ENCODE results near the gene DLK2.

DNA sequence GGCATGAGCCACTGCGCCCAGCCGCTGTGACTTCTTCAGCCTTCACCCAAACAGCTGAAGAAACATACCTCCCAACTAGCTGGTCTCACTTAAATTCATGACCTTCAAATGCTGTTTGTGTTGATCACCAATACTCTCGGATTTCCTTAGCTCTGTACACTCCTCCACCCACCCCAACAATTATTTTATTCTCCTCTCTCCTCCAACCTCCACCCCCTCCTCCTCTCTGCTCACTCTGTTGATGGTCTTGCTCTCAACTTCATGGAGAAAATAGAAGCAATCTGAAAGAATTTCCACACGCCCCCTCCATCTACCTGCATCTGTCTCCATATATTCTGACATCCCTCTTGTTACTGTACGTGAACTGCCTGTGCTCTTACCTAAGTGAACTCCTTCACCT, 6.6 kb upstream of the DLK2 start:
- TF ChIP-seq, protein P1, sequence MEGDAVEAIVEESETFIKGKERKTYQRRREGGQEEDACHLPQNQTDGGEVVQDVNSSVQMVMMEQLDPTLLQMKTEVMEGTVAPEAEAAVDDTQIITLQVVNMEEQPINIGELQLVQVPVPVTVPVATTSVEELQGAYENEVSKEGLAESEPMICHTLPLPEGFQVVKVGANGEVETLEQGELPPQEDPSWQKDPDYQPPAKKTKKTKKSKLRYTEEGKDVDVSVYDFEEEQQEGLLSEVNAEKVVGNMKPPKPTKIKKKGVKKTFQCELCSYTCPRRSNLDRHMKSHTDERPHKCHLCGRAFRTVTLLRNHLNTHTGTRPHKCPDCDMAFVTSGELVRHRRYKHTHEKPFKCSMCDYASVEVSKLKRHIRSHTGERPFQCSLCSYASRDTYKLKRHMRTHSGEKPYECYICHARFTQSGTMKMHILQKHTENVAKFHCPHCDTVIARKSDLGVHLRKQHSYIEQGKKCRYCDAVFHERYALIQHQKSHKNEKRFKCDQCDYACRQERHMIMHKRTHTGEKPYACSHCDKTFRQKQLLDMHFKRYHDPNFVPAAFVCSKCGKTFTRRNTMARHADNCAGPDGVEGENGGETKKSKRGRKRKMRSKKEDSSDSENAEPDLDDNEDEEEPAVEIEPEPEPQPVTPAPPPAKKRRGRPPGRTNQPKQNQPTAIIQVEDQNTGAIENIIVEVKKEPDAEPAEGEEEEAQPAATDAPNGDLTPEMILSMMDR (conservative IDR thresholded peaks at IDR 0.05; ENCODE audit: low read depth, low read length) = no peak
- no peak for TF ChIP-seq EZH2 (IDR thresholded peaks at IDR 0.05; ENCODE audit: low read length, unreplicated experiment)

All from PC-3 (cell line).